HEK293 (cell line): ENCODE data around the gene SLC1A7.

Source experiments
- CTCF ChIA-PET: fragments of 350-600 bp; formaldehyde crosslinking; extraction: SDS; loops from one replicate; lab custom pipeline; 2021; ENCODE audit warnings: antibody characterized with exemption; lab: Yijun Ruan, JAX
- POLR2A ChIA-PET: fragments of 300-600 bp; formaldehyde crosslinking; extraction: SDS; loops from one replicate; lab custom pipeline; 2020; ENCODE audit warnings: antibody characterized with exemption, inconsistent platforms; lab: Yijun Ruan, JAX
- H3K27ac ChIP-seq: fragments of 200-500 bp; sonication (Bioruptor generic); 2 replicates; pipeline ENCODE4 v1.5.1; 2014; ENCODE audit warnings: low read depth, low read length, control low read depth, inconsistent platforms; ENCODE audit errors: extremely low read depth
- H3K36me3 ChIP-seq, 2 experiments: fragments of 200-500 bp in 1 of 2; sonication (Bioruptor generic) in 1 of 2; 1 replicate in 1 of 2; 2 replicates in 1 of 2; pipeline ENCODE4 v1.5.1; 2014 to 2017; ENCODE audit warnings: inconsistent platforms in 2 of 2, low read length in 2 of 2; ENCODE audit not compliant: control insufficient read depth in 2 of 2, insufficient read depth in 1 of 2
- H3K4me1 ChIP-seq: fragments of 200-500 bp; sonication (Bioruptor generic); 2 replicates; pipeline ENCODE4 v1.5.1; 2014; ENCODE audit warnings: mild to moderate bottlenecking, low read length, inconsistent platforms; ENCODE audit not compliant: control insufficient read depth, insufficient read depth
- H3K4me3 ChIP-seq: 2 replicates; pipeline ENCODE4 v1.5.1; 2011; ENCODE audit warnings: low read depth, mild to moderate bottlenecking, control low read depth, low read length, moderate library complexity
- H3K9me3 ChIP-seq: fragments of 200-500 bp; sonication (Bioruptor generic); 2 replicates; pipeline ENCODE4 v1.5.1; 2014; ENCODE audit warnings: low read depth, low read length, inconsistent platforms; ENCODE audit not compliant: control insufficient read depth, insufficient read depth
- MZF1 ChIP-seq: fragments of 450-650 bp; formaldehyde crosslinking; IDR thresholded peaks from 2 replicates; pipeline ENCODE4 v1.5.1; 2017; ENCODE audit warnings: missing biosample characterization, missing genetic modification characterization, borderline replicate concordance
- SETDB1 ChIP-seq: IDR thresholded peaks from one replicate; pipeline ENCODE4 v1.6.1; 2017; ENCODE audit warnings: mild to moderate bottlenecking, low read length, moderate library complexity, mixed read lengths; ENCODE audit not compliant: insufficient read length
- ZIC2 ChIP-seq: fragments of 450-650 bp; formaldehyde crosslinking; IDR thresholded peaks from 2 replicates; pipeline ENCODE4 v1.5.1; 2016; ENCODE audit warnings: missing biosample characterization, missing genetic modification characterization
- ZNF16 ChIP-seq: fragments of 450-650 bp; formaldehyde crosslinking; IDR thresholded peaks from 2 replicates; pipeline ENCODE4 v1.5.1; 2016; ENCODE audit warnings: low read depth, missing biosample characterization, missing genetic modification characterization
- ZNF274 ChIP-seq, 2 experiments: fragments of 200-500 bp in 1 of 2; fragments of 450-650 bp in 1 of 2; sonication (Bioruptor generic) in 1 of 2; formaldehyde crosslinking in 1 of 2; IDR thresholded peaks; 2 replicates each; pipeline versions ENCODE4 v1.5.1 to v1.6.1; 2014 to 2016; ENCODE audit warnings: borderline replicate concordance in 1 of 2, inconsistent platforms in 1 of 2, low read length in 1 of 2, missing biosample characterization in 1 of 2, missing genetic modification characterization in 1 of 2
- ZNF433 ChIP-seq: fragments of 450-650 bp; formaldehyde crosslinking; IDR thresholded peaks from 2 replicates; pipeline ENCODE4 v1.5.1; 2016; ENCODE audit warnings: missing biosample characterization, missing genetic modification characterization, low read depth
- ZNF623 ChIP-seq: fragments of 450-650 bp; formaldehyde crosslinking; IDR thresholded peaks from 2 replicates; pipeline ENCODE4 v1.5.1; 2016; ENCODE audit warnings: missing biosample characterization, missing genetic modification characterization
- ZNF654 ChIP-seq: fragments of 450-650 bp; formaldehyde crosslinking; IDR thresholded peaks from 2 replicates; pipeline ENCODE4 v1.5.1; 2016; ENCODE audit warnings: low read depth, missing biosample characterization, missing genetic modification characterization
- ZSCAN16 ChIP-seq: fragments of 450-650 bp; formaldehyde crosslinking; IDR thresholded peaks from 2 replicates; pipeline ENCODE4 v1.5.1; 2016; ENCODE audit warnings: missing biosample characterization, missing genetic modification characterization
- TF ChIP-seq, protein P1 (sequence below): fragments of 450-650 bp; formaldehyde crosslinking; IDR thresholded peaks from 2 replicates; pipeline ENCODE4 v1.5.1; 2016; ENCODE audit warnings: missing biosample characterization, missing genetic modification characterization
- TF ChIP-seq, protein P2 (sequence below): fragments of 450-650 bp; formaldehyde crosslinking; IDR thresholded peaks from 2 replicates; pipeline ENCODE4 v1.5.1; 2017; ENCODE audit warnings: missing biosample characterization, mild to moderate bottlenecking, missing genetic modification characterization, moderate library complexity

SLC1A7 gene

DNA sequence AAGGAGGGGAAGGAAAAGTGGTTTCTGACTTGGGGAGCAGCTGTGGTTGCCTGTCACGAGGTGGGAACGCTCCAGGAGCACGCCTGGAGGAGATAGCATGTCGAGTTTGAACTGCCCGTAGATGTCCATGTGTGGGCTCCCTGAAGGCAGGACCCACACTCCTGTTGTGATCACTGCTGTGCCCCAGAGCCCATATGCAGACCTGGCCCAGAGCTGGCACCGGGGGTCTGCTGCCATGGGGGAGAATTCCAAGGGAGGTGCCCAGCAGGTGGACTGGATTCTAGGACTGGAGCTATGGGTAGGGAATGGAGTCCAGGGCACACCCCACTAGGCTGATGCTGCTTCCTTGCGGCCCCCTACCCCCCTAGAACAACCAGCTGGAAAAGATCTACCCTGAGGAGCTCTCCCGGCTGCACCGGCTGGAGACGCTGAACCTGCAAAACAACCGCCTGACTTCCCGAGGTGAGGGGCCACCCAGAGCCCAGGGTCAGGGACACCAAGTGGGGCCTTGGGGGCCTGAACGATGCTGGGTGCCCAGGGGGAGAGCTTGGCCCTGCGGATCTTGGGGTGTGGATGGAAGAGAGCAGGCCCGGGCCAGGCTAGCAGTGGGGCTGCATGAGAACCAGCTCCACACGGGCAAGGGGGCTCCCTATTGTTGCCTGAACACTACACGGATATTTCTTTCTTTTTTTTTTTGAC lies 71.1 kb downstream of the SLC1A7 start:
- Histone ChIP-seq H3K36me3 (no peaks in the 10 kb centered on the region), H3K27ac (no peak overlapping the region)

DNA sequence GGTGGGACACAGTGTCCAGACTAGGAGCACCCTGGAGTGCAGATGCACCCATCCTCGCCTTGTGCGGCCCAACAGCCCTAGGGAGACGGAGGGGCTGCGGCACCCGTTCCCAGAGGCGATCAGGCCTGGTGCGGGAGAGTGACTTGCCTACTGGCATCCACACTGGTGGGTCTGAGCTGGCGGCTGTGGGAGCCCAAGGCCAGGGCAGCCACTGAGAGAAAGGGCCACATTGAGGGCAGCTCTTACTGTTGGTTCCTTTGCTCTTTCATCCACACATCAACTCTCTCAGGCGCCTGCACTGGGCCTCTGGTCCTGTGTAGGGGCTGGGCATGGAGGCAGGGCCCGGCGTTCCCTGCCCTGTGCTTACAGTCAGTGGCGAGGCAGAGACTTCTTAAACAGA lies 71.8 kb downstream of the SLC1A7 start:
- no peak overlapping the region for H3K27ac ChIP-seq
- CTCF ChIA-PET: no interaction called here
- no peaks in the 10 kb centered on the region for H3K9me3 ChIP-seq
- H3K4me1 ChIP-seq: no peaks in the 10 kb centered on the region
- H3K4me3 ChIP-seq: no peak overlapping the region
- POLR2A ChIA-PET: no interaction called here
- no peaks in the 10 kb centered on the region for H3K36me3 ChIP-seq
- TF ChIP-seq ZNF16 (tag by site-specific recombination) (no peak), ZSCAN16 (no peak), ZNF433 (no peak), SETDB1 (no peak)

More for the DNA sequence above, 71.1 kb downstream of the SLC1A7 start:
- H3K4me1 ChIP-seq: no peaks in the 10 kb centered on the region
- H3K9me3 ChIP-seq: no peaks in the 10 kb centered on the region
- CTCF ChIA-PET: no interaction called here
- H3K4me3 ChIP-seq: no peak overlapping the region
- POLR2A ChIA-PET: no interaction called here
- TF ChIP-seq ZIC2 (tag by site-specific recombination) (peak; percentile 74), ZNF654 (tag by site-specific recombination) (no peak)

DNA sequence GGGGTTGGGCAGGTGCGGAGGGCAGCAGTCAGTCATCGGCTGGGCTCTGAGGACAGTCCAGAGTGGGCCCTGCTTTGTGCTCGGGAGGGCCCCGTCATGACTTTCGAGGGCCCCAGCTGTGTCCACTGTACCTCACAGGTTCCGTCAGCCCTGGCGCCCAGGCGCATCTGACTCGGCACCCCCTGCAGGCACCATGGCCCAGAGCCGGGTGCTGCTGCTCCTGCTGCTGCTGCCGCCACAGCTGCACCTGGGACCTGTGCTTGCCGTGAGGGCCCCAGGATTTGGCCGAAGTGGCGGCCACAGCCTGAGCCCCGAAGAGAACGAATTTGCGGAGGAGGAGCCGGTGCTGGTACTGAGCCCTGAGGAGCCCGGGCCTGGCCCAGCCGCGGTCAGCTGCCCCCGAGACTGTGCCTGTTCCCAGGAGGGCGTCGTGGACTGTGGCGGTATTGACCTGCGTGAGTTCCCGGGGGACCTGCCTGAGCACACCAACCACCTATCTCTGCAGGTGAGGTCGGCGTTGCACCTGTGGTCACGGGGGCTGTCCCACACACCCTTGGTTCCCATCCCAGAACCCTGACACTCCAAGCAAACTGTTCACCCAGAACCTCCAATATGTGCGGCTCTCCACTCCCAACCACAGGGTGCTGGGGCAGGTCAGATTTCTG lies 72.6 kb downstream of the SLC1A7 start:
- Histone ChIP-seq H3K36me3 (no peaks in the 10 kb centered on the region), H3K27ac (no peak overlapping the region), H3K9me3 (no peaks in the 10 kb centered on the region), H3K4me1 (no peaks in the 10 kb centered on the region), H3K4me3 (no peak overlapping the region)
- POLR2A ChIA-PET: no interaction called here
- TF ChIP-seq, protein P1, sequence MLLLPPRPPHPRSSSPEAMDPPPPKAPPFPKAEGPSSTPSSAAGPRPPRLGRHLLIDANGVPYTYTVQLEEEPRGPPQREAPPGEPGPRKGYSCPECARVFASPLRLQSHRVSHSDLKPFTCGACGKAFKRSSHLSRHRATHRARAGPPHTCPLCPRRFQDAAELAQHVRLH (tag by site-specific recombination): no peak
- TF ChIP-seq MZF1 (tag by site-specific recombination) (no peak), ZNF274 (IDR thresholded peaks at IDR 0.05; ENCODE audit: low read length) (no peak), ZNF274 (tag by site-specific recombination; IDR thresholded peaks at IDR 0.05; ENCODE audit: borderline replicate concordance) (no peak)
- CTCF ChIA-PET: interaction anchor here (0.8 kb wide), 1 partner anchor 111 kb away, joined by 3 read pairs; no protein-coding TSS in a partner anchor

DNA sequence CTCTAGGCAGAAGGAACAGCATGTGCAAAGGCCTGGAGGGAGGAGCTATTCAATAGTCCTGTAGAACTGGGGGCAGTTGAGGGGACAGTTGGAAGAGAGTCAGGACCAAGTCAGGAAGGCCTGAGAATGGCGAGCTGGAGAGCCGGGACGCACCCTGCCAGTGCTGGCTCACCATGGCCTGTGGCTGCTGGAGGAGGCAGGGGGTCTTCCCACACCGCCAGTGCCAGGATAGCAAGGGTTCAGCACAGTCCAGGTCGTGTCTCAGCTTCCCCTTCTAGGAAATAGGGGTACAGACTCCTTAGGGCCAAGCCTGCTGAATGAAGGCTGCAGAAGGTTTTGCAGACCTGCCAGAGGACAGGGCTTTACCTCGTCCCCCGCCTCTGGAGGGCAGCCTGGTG lies 73.2 kb downstream of the SLC1A7 start:
- CTCF ChIA-PET: interaction anchor here (0.8 to 1.3 kb wide), 2 partner anchors 9 to 112 kb away, joined by 3 to 6 read pairs; no protein-coding TSS in a partner anchor
- no peak overlapping the region for H3K27ac ChIP-seq
- TF ChIP-seq ZNF623 (tag by site-specific recombination): peak; percentile 37; the same call in 1 of the 2 replicates
- TF ChIP-seq, protein P2, sequence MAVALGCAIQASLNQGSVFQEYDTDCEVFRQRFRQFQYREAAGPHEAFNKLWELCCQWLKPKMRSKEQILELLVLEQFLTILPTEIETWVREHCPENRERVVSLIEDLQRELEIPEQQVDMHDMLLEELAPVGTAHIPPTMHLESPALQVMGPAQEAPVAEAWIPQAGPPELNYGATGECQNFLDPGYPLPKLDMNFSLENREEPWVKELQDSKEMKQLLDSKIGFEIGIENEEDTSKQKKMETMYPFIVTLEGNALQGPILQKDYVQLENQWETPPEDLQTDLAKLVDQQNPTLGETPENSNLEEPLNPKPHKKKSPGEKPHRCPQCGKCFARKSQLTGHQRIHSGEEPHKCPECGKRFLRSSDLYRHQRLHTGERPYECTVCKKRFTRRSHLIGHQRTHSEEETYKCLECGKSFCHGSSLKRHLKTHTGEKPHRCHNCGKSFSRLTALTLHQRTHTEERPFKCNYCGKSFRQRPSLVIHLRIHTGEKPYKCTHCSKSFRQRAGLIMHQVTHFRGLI (tag by site-specific recombination): no peak
- TF ChIP-seq, all 188 proteins: peak for 1
- H3K9me3 ChIP-seq: no peaks in the 10 kb centered on the region
- POLR2A ChIA-PET: no interaction called here
- no peaks in the 10 kb centered on the region for H3K36me3 ChIP-seq
- no peak overlapping the region for H3K4me3 ChIP-seq
- H3K4me1 ChIP-seq: no peaks in the 10 kb centered on the region
